HFFc6 (cell line): ENCODE data around the gene ARPC5. TPM values are rescaled to one million over a fixed set of nuclear protein-coding genes. Genes with fewer than 3 reads are reported as not detected.
"Not testable (repeated sequence)": the region's sequence is repeated elsewhere in the genome, so short reads cannot be mapped to it uniquely, and the experiment has no call there.

ENCODE experiments used
- DNase-seq: peaks from one replicate; pipeline ENCODE4 v3.0.0-alpha.2; 2018
- H3K27ac Mint-ChIP-seq: 2 replicates; pipeline ENCODE4 v1.8.0; 2020; ENCODE audit warnings: mild to moderate bottlenecking, mixed read lengths
- H3K27me3 Mint-ChIP-seq: 2 replicates; pipeline ENCODE4 v1.8.0; 2021; ENCODE audit warnings: mild to moderate bottlenecking, moderate library complexity, mixed read lengths; ENCODE audit not compliant: insufficient read depth
- H3K36me3 Mint-ChIP-seq: 2 replicates; pipeline ENCODE4 v1.8.0; 2021; ENCODE audit warnings: low read depth, mixed read lengths
- H3K4me1 Mint-ChIP-seq: 2 replicates; pipeline ENCODE4 v1.8.0; 2020; ENCODE audit warnings: low read depth, mixed read lengths
- H3K4me3 Mint-ChIP-seq: 2 replicates; pipeline ENCODE4 v1.8.0; 2020; ENCODE audit warnings: mild to moderate bottlenecking, moderate library complexity, mixed read lengths
- H3K9me3 Mint-ChIP-seq: 2 replicates; pipeline ENCODE4 v1.8.0; 2020; ENCODE audit warnings: mild to moderate bottlenecking, mixed read lengths
- total RNA-seq, 6 experiments: library from RNA; stranded (reverse); fragmentation: NEBNext Ultra II Directional; extraction: Animal tissue kit (Norgen Biotek cat#: 25700); gene quantifications; 2 replicates in 1 of 6; 3 replicates in 5 of 6; pipeline ENCODE4 v1.2.3, GENCODE V29; 2021
- TF ChIP-seq, protein P1 (sequence below): fragments of 200-600 bp; sonication (generic); IDR thresholded peaks from 2 replicates; pipeline ENCODE4 v1.5.0; 2021; ENCODE audit warnings: antibody characterized with exemption, mild to moderate bottlenecking

The ARPC5 gene
- total RNA-seq, 6 experiments from 2014 or later: 231 to 263 (median 249) TPM

DNA sequence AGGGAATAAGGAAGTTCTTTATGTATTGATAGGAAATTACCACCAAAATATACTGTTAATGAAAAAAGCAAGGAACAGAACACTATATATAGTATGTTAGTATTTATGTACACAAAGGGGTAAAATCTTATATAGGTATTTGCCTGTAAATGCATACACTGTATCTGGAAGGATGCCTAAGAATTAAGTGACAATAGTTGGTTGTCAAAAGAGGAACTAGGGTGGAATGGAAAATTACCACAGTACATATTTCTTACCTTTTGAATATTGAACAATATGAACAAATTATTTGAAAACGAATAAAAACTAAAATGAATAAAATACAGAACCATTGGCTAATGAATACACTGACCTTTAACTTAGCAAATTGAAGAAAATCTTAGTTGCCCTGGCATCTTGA is 13.6 kb downstream of the ARPC5 start:
- Mint-ChIP-seq H3K27me3 (peaks cover 4% of the 10 kb centered on the region), H3K9me3 (no peaks in the 10 kb centered on the region), H3K27ac (no peak overlapping the region), H3K4me3 (no peak overlapping the region), H3K36me3 (peaks cover 28% of the 10 kb centered on the region), H3K4me1 (peaks cover 40% of the 10 kb centered on the region)
- TF ChIP-seq, protein P1, sequence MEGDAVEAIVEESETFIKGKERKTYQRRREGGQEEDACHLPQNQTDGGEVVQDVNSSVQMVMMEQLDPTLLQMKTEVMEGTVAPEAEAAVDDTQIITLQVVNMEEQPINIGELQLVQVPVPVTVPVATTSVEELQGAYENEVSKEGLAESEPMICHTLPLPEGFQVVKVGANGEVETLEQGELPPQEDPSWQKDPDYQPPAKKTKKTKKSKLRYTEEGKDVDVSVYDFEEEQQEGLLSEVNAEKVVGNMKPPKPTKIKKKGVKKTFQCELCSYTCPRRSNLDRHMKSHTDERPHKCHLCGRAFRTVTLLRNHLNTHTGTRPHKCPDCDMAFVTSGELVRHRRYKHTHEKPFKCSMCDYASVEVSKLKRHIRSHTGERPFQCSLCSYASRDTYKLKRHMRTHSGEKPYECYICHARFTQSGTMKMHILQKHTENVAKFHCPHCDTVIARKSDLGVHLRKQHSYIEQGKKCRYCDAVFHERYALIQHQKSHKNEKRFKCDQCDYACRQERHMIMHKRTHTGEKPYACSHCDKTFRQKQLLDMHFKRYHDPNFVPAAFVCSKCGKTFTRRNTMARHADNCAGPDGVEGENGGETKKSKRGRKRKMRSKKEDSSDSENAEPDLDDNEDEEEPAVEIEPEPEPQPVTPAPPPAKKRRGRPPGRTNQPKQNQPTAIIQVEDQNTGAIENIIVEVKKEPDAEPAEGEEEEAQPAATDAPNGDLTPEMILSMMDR: no peak
- no peak for DNase-seq

DNA sequence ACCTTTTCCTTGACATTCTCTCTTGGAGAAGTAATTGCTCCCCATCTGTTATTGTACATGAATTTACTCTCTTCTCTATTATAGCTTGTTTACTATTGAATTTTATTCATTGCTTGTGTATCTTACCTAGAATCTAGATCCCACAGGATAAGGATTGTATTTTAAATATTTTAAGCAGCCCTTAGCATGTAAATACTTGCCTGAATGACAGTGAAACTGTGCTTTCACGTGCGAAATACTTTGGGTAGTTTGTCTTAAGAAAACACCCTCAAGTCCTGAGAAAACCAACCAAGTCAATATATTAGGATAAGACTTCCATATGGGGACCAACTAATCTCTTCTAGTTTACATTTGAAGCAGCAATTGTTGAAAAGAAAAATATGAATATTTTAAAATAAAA is 15.3 kb downstream of the ARPC5 start:
- no peak for DNase-seq
- H3K9me3 Mint-ChIP-seq: no peaks in the 10 kb centered on the region
- H3K4me1 Mint-ChIP-seq: peaks cover 26% of the 10 kb centered on the region
- H3K27ac Mint-ChIP-seq: no peak overlapping the region
- TF ChIP-seq, protein P1: no peak
- H3K4me3 Mint-ChIP-seq: no peak overlapping the region
- H3K27me3 Mint-ChIP-seq: peaks cover 2% of the 10 kb centered on the region
- peaks cover 16% of the 10 kb centered on the region for H3K36me3 Mint-ChIP-seq

DNA sequence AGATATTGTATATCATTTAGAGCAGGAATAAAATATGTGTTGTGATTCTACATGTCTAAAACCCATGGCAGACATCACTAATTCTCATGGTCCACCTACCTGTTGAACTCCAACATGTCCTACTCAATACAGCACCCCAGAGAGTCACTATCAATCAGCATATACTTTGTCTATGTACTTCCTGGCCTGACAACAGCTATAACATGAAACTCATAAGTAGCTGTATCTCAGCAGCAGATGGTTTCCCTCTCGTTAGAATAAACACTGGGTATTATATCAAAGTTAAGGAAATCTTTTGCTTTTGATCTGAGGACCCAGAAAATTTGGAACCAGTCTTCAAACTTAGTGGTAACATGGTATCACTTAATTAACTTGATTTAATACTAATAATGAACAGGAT is 15.8 kb downstream of the ARPC5 start:
- TF ChIP-seq, protein P1: no peak
- no peaks in the 10 kb centered on the region for H3K9me3 Mint-ChIP-seq
- peaks cover 21% of the 10 kb centered on the region for H3K4me1 Mint-ChIP-seq
- H3K4me3 Mint-ChIP-seq: no peak overlapping the region
- no peak for DNase-seq
- peaks cover 11% of the 10 kb centered on the region for H3K36me3 Mint-ChIP-seq
- no peak overlapping the region for H3K27ac Mint-ChIP-seq
- H3K27me3 Mint-ChIP-seq: peaks cover 2% of the 10 kb centered on the region

DNA sequence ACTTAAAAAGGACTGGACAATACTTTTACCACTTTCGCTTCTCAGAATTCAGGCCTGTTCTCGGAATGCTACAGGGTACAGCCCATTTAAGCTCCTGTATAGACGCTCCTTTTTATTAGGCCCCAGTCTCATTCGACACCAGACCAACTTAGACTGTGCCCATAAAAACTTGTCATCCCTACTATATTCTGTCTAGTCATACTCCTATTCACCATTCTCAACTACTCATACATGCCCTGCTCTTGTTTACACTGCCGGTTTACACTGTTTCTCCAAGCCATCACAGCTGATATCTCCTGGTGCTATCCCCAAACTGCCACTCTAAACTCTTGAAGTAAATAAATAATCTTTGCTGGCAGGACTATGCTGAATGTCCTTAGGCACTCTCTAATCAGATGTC is 17.4 kb downstream of the ARPC5 start:
- H3K27ac Mint-ChIP-seq, H3K9me3 Mint-ChIP-seq, H3K4me3 Mint-ChIP-seq, H3K27me3 Mint-ChIP-seq, H3K36me3 Mint-ChIP-seq, DNase-seq: not testable (repeated sequence)
- H3K4me1 Mint-ChIP-seq: peaks cover 14% of the 10 kb centered on the region

DNA sequence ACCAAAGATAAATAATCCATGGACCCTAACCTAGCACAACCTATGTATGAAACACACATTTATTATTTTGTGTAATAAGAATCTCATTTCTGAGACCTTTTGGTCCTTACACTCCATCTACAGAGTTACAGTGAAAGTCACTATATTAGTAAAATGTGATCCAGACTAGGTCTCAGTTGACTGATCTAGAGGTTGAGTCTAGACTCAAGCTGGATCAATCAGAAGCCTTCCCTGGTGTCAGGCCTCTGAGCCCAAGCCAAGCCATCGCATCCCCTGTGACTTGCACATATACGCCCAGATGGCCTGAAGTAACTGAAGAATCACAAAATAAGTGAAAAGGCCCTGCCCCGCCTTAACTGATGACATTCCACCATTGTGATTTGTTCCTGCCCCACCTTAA is 22.6 kb downstream of the ARPC5 start:
- not testable (repeated sequence) for H3K27me3 Mint-ChIP-seq, H3K27ac Mint-ChIP-seq, H3K36me3 Mint-ChIP-seq, H3K4me3 Mint-ChIP-seq, H3K9me3 Mint-ChIP-seq, DNase-seq
- H3K4me1 Mint-ChIP-seq: peaks cover 38% of the 10 kb centered on the region

DNA sequence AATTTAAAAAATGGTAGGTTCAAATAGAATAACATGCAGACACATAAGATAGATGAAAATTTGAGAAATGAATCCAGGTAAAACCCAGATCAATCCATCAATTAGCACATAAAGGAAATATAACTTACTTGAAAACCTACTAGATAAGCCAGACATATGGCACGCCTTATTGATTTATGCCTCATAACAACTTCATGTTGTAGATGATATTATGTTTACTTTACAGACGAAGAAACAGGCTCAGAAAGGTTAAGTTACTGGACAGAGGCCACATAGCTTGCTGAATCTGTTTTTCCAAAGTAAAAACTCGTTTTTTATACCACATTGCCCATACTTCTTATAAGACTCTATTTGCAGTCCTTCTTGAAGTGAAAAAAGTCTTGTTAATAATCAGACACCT is 23.2 kb downstream of the ARPC5 start:
- Mint-ChIP-seq H3K36me3 (no peaks in the 10 kb centered on the region), H3K27me3 (peaks cover 2% of the 10 kb centered on the region), H3K27ac (no peak overlapping the region), H3K9me3 (no peaks in the 10 kb centered on the region), H3K4me3 (no peak overlapping the region), H3K4me1 (peaks cover 41% of the 10 kb centered on the region)
- TF ChIP-seq, protein P1: no peak
- no peak for DNase-seq

DNA sequence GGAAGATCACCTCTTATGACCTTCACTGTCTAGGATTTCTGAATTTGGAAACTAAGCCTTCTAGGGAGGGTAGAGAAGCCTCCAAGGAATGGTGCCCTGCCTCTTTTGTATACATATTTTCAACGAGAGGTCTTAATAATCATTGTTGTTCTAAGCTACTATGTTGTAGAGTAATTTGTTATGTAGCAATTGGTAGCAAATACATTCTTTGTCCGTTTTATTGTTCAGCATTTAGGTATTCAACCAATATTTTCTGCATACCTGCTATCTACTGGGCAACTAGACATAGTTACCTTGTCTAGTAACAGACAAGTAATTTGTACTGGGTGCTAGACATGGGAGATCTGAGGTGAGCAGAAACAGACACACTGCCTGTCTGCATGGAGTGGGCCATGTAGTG is 24.6 kb downstream of the ARPC5 start:
- peak overlapping the region; percentile 95; the same call in 1 of the 2 replicates for H3K27ac Mint-ChIP-seq
- H3K4me1 Mint-ChIP-seq: peaks cover 48% of the 10 kb centered on the region
- no peak for DNase-seq
- no peaks in the 10 kb centered on the region for H3K9me3 Mint-ChIP-seq
- no peaks in the 10 kb centered on the region; the same call in 1 of the 2 replicates for H3K27me3 Mint-ChIP-seq
- H3K36me3 Mint-ChIP-seq: no peaks in the 10 kb centered on the region
- TF ChIP-seq, protein P1: no peak
- no peak overlapping the region for H3K4me3 Mint-ChIP-seq
